GM18907 (cell line): ENCODE results near the gene ESYT1.
A peak's percentile ranks its signal among the peaks of the same experiment; 100 is the strongest.

ENCODE experiments used
- ATAC-seq: cut with Tn5 transposase; IDR thresholded peaks from one replicate; pipeline ENCODE4 v1.9.1; 2021; ENCODE audit warnings: mild to moderate bottlenecking, moderate library complexity; ENCODE audit not compliant: unreplicated experiment

ESYT1 gene

GRCh38 chr12:56186957-56187356 lies 58.9 kb downstream of the ESYT1 start:
- ATAC-seq, result no peak

- ATAC-seq, result no peak
These were observed 60.2 kb downstream of the ESYT1 start for GRCh38 chr12:56188131-56188777.

GRCh38 chr12:56188778-56189098 lies 60.7 kb downstream of the ESYT1 start:
- peak; percentile 16 for ATAC-seq

GRCh38 chr12:56189099-56189917 lies 61.2 kb downstream of the ESYT1 start, which contains the start of gene SMARCC2:
SMARCC2 (minus strand) TSS chr12:56189483; CDS start chr12:56189461, 22 bp downstream.
- peak; percentile 59 for ATAC-seq

DNA sequence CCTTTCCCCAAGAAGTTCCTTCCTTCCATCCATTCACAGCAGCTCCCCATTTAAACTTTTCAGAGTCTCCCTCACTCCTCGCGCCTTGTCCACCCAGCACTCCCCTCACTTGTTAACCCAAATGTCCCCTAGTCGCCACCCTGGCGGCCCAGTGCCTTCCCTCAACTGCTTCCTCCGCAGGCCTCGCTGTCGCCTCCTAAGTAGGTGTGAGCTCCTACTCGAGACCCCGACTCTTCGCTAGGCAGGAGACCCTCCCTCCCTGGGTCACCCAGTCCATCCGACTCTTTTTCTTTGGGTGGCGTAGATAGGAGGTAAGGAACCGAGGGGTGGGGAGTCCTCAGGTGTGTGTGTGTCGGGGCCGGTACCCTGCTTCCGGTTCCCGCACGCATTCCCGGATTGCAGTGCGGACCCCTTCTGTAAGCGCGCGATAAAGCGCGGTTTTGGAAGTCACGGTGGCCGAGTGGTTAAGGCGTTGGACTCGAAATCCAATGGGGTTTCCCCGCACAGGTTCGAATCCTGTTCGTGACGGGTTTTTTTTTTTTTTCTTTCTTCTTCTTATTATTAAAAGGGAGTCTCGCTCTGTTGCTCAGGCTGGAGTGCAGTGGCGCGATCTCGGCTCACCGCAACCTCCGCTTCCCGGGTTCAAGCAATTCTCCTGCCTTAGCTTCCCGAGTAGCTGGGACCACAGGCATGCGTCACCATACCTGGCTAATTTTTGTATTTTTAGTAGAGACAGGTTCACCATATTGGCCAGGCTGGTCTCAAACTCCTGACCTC lies 62.0 kb downstream of the ESYT1 start:
- peak; percentile 46 for ATAC-seq

GRCh38 chr12:56190695-56191155 lies 62.7 kb downstream of the ESYT1 start:
- ATAC-seq, result no peak

DNA sequence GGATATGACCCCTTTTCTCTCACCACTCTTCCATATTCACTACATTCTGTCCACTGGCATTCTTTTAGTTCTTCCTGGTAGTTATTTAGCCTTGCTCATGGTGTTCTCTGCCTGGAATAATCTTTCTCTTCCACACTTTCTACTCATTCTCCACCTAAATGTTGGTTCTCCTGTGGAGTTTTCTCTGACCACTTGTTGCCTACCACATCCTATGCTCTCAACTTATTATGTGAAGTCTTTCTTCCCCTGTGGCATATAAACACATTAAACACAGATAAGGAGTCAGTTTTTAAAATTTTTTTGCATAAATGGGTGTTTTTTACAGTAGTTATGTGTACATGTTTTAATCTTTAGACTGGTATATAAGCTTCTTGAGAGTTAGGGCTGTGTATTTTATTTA lies 64.5 kb downstream of the ESYT1 start:
- no peak for ATAC-seq

DNA sequence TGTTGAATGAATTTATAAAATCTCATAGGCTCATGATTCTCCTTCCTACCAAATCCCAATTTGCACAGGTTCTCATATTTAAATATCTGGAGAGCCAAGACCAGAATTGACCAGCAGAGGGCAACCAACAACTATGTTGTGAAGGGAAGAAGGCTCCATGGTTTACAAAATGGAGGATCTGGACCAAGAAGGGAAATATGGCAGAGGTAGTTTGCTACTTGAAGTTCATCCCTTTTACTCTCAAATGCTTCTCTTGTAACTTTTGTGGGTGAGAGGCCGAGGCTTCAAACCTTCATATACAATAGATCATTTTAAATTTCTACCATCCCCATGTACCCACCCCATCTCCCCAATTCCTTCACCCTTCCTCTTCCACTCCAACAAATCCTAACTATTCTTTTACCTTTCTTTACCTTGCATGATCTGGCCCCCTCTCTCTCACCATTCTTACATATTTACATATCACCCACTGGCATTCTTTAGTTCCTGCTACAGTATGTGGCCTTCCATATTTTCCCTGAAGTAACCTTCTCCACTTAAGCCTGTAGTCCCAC lies 65.0 kb downstream of the ESYT1 start:
- ATAC-seq, result no peak
